ENCODE data around the gene ANO6. TPM values are rescaled to one million over a fixed set of nuclear protein-coding genes. Genes with fewer than 3 reads are reported as not detected.

Gene ANO6
- total and polyA plus RNA-seq, 10 donors = 2.3 to 38.5 (median 31.7) TPM

- no peak overlapping the region for H3K4me3 ChIP-seq
- no peaks in the 10 kb centered on the region for H3K27me3 ChIP-seq (replicated peaks in 1 of 7)
- no peak overlapping the region for H3K27ac ChIP-seq
- no peaks in the 10 kb centered on the region for H3K9me3 ChIP-seq
- no peaks in the 10 kb centered on the region for H3K4me1 ChIP-seq
- intact Hi-C loops (cut with DNase I; ENCODE audit: low total_unique reads) = no loop called here
- TF ChIP-seq CTCF (IDR thresholded peaks at IDR 0.05 in 8 of 11, conservative IDR thresholded peaks at IDR 0.05 in 3 of 11) = no peak
- no peak for TF ChIP-seq POLR2AphosphoS5 (IDR thresholded peaks at IDR 0.05)
- no peak for TF ChIP-seq POLR2A (IDR thresholded peaks at IDR 0.05)
- no peak for DNase-seq
- peaks cover 0 to 31% (median 4%) of the 10 kb centered on the region in 6 donors for H3K36me3 ChIP-seq
- 91 to 97% (median 94%) methylated on average over 3 of the region's 3 CpGs for WGBS, 5 donors
These were observed 121.1 kb downstream of the ANO6 start for GRCh38 chr12:45336762-45337596.

GRCh38 chr12:45337835-45338234, 121.9 kb downstream of the ANO6 start:
- no peak for TF ChIP-seq CTCF (IDR thresholded peaks at IDR 0.05 in 8 of 11, conservative IDR thresholded peaks at IDR 0.05 in 3 of 11)
- TF ChIP-seq POLR2AphosphoS5 (IDR thresholded peaks at IDR 0.05) = no peak
- TF ChIP-seq POLR2A (IDR thresholded peaks at IDR 0.05) = no peak
- Histone ChIP-seq H3K9me3 (no peaks in the 10 kb centered on the region), H3K27ac (no peak overlapping the region), H3K27me3 (replicated peaks in 1 of 7) (no peaks in the 10 kb centered on the region), H3K4me3 (no peak overlapping the region), H3K36me3 (peaks cover 0 to 25% (median 0%) of the 10 kb centered on the region in 6 donors), H3K4me1 (no peaks in the 10 kb centered on the region)
- no peak for DNase-seq
- intact Hi-C loops (cut with DNase I; ENCODE audit: low total_unique reads) = no loop called here

DNA sequence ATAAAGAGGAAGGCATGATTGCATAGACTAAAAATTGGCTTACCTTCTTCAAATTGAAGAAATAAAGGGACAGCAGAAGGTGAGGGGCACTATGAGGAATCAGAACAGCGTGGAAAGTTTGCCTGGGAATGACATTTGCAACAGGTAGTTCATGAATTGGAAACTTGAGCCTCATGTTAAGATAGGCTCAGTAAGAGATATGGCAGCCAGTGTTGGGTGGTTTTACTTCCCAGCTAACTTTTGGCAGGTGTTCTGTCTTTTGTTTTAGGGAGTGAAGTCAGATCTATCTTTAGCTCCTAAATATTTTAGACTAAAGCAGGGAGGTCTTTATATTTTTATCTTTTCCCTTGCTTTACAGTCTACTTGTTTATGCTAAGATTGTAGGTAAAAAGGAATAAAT, 122.4 kb downstream of the ANO6 start:
- H3K4me1 ChIP-seq = no peaks in the 10 kb centered on the region
- no peak for TF ChIP-seq POLR2A (IDR thresholded peaks at IDR 0.05)
- TF ChIP-seq CTCF (IDR thresholded peaks at IDR 0.05 in 8 of 11, conservative IDR thresholded peaks at IDR 0.05 in 3 of 11) = no peak
- no peak for TF ChIP-seq POLR2AphosphoS5 (IDR thresholded peaks at IDR 0.05)
- 93 to 100% (median 100%) methylated on average over 1 of the region's 1 CpG for WGBS, 5 donors
- H3K9me3 ChIP-seq = no peaks in the 10 kb centered on the region
- no peak overlapping the region for H3K27ac ChIP-seq
- peaks cover 0 to 25% (median 0%) of the 10 kb centered on the region in 6 donors for H3K36me3 ChIP-seq
- no peak overlapping the region for H3K4me3 ChIP-seq
- intact Hi-C loops (cut with DNase I; ENCODE audit: low total_unique reads) = no loop called here
- no peaks in the 10 kb centered on the region for H3K27me3 ChIP-seq (replicated peaks in 1 of 7)
- DNase-seq = no peak

- Histone ChIP-seq H3K4me1 (no peaks in the 10 kb centered on the region), H3K27me3 (replicated peaks in 1 of 7) (no peaks in the 10 kb centered on the region), H3K9me3 (no peaks in the 10 kb centered on the region), H3K36me3 (peaks cover 0 to 23% (median 0%) of the 10 kb centered on the region in 6 donors), H3K4me3 (no peak overlapping the region), H3K27ac (no peak overlapping the region)
- intact Hi-C loops (cut with DNase I; ENCODE audit: low total_unique reads) = no loop called here
- DNase-seq = no peak
- TF ChIP-seq CTCF (IDR thresholded peaks at IDR 0.05 in 8 of 11, conservative IDR thresholded peaks at IDR 0.05 in 3 of 11) (no peak), POLR2A (IDR thresholded peaks at IDR 0.05) (no peak), POLR2AphosphoS5 (IDR thresholded peaks at IDR 0.05) (no peak)
These were observed 123.1 kb downstream of the ANO6 start for GRCh38 chr12:45339035-45339434.
